GM21717 (cell line): ENCODE data around the gene LGMN.
"Not testable (repeated sequence)": the region's sequence is repeated elsewhere in the genome, so short reads cannot be mapped to it uniquely, and the experiment has no call there.

ENCODE experiments used
- ATAC-seq: cut with Tn5 transposase; IDR thresholded peaks from one replicate; pipeline ENCODE4 v1.9.1; 2021; ENCODE audit warnings: mild to moderate bottlenecking, moderate library complexity; ENCODE audit not compliant: unreplicated experiment

The LGMN gene

GRCh38 chr14:92729634-92730358 is 18.6 kb downstream of the LGMN start:
- ATAC-seq, result peak; percentile 77

- ATAC-seq, result peak; percentile 51
These were observed 19.6 kb downstream of the LGMN start for GRCh38 chr14:92728759-92729364.

- ATAC-seq, result no peak
These were observed 21.5 kb downstream of the LGMN start for GRCh38 chr14:92726933-92727262.

GRCh38 chr14:92726135-92726932 is 22.1 kb downstream of the LGMN start:
- ATAC-seq, result no peak

- ATAC-seq, result no peak
These were observed 23.7 kb downstream of the LGMN start for GRCh38 chr14:92724516-92725340.

- ATAC-seq, result no peak
These were observed 28.5 kb downstream of the LGMN start for GRCh38 chr14:92719890-92720323.

- no peak for ATAC-seq
These were observed 29.0 kb downstream of the LGMN start for GRCh38 chr14:92719421-92719820.

- ATAC-seq, result no peak
These were observed 29.8 kb downstream of the LGMN start for GRCh38 chr14:92718664-92719063.

- ATAC-seq, result no peak
These were observed 30.8 kb downstream of the LGMN start for GRCh38 chr14:92717571-92718042.

GRCh38 chr14:92716131-92716530 is 32.3 kb downstream of the LGMN start:
- ATAC-seq, result no peak

- ATAC-seq, result not testable (repeated sequence)
These were observed 33.6 kb downstream of the LGMN start for GRCh38 chr14:92714739-92715307.

GRCh38 chr14:92712654-92713051 is 35.8 kb downstream of the LGMN start:
- no peak for ATAC-seq

- ATAC-seq, result no peak
These were observed 36.3 kb downstream of the LGMN start for GRCh38 chr14:92711976-92712653.

GRCh38 chr14:92710001-92710341 is 38.5 kb downstream of the LGMN start:
- ATAC-seq, result no peak

GRCh38 chr14:92709340-92710000 is 39.0 kb downstream of the LGMN start:
- ATAC-seq, result no peak

- ATAC-seq, result no peak
These were observed 42.0 kb downstream of the LGMN start for GRCh38 chr14:92706386-92706785.

GRCh38 chr14:92704821-92705220 is 43.6 kb downstream of the LGMN start:
- ATAC-seq, result no peak

- peak; percentile 89 for ATAC-seq
These were observed 44.2 kb downstream of the LGMN start for GRCh38 chr14:92704036-92704804.

- no peak for ATAC-seq
These were observed 44.9 kb downstream of the LGMN start for GRCh38 chr14:92703516-92703915.
